ENCODE measurements around the gene NFKBIE. TPM values are rescaled to one million over a fixed set of nuclear protein-coding genes. Genes with fewer than 3 reads are reported as not detected.

Gene NFKBIE
- total and polyA plus RNA-seq, 9 of the 15 experiments (the other 6 are each of a cell fraction or from before 2014, with no cell fraction given) = 2.1 to 16.4 (median 11.7) TPM

DNA sequence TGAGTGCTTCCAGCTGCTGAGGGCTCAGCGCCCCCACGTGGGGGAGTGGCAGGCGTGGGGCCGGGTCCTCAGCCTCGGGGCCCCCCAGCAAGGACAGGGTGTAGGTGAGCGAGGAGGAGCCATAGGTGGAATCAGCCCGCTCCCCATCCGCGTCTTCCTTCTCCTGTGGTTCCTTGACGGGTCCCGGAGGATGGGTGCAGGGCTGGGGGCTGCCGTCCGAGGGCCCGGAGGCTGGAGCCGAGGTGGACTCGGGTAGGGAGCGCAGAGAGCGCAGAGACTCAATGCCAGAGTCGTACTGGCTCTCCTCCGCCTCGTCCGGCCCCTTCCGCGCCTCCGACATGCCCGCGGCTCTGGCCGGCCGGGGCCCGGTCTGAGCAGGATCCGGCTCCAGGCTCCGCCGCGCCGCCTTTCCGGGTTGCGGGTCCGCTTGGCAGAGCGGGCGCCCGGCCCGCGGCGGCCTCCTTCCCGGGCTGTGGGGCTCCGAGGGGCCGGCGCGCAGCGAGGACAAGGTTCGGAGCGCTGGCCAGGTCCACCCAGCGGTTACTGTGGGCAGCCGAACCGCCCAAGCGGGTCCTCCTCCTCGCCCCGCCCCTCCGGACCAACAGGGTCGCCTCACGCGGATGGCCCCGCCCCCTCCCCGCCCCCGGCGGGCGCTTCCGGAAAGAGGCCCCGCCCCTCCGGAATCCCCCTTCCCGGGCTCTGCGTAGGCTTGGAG lies at the start of gene NFKBIE (continued):
- TF ChIP-seq, protein P1, sequence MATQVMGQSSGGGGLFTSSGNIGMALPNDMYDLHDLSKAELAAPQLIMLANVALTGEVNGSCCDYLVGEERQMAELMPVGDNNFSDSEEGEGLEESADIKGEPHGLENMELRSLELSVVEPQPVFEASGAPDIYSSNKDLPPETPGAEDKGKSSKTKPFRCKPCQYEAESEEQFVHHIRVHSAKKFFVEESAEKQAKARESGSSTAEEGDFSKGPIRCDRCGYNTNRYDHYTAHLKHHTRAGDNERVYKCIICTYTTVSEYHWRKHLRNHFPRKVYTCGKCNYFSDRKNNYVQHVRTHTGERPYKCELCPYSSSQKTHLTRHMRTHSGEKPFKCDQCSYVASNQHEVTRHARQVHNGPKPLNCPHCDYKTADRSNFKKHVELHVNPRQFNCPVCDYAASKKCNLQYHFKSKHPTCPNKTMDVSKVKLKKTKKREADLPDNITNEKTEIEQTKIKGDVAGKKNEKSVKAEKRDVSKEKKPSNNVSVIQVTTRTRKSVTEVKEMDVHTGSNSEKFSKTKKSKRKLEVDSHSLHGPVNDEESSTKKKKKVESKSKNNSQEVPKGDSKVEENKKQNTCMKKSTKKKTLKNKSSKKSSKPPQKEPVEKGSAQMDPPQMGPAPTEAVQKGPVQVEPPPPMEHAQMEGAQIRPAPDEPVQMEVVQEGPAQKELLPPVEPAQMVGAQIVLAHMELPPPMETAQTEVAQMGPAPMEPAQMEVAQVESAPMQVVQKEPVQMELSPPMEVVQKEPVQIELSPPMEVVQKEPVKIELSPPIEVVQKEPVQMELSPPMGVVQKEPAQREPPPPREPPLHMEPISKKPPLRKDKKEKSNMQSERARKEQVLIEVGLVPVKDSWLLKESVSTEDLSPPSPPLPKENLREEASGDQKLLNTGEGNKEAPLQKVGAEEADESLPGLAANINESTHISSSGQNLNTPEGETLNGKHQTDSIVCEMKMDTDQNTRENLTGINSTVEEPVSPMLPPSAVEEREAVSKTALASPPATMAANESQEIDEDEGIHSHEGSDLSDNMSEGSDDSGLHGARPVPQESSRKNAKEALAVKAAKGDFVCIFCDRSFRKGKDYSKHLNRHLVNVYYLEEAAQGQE (IDR thresholded peaks at IDR 0.05; ENCODE audit: borderline replicate concordance) = peak; percentile 90
- TF ChIP-seq, protein P1 (CRISPR knock-in tag; IDR thresholded peaks at IDR 0.05; ENCODE audit: low read depth) = no peak; the same call in 1 of the 2 replicates
- peak in 1 of 2 experiments; percentile 43; a peak in 2 of 4 replicates for TF ChIP-seq NONO (IDR thresholded peaks at IDR 0.05; ENCODE audit: low read depth in 2 of 2, low read length in 1 of 2)
- TF ChIP-seq, protein P2, sequence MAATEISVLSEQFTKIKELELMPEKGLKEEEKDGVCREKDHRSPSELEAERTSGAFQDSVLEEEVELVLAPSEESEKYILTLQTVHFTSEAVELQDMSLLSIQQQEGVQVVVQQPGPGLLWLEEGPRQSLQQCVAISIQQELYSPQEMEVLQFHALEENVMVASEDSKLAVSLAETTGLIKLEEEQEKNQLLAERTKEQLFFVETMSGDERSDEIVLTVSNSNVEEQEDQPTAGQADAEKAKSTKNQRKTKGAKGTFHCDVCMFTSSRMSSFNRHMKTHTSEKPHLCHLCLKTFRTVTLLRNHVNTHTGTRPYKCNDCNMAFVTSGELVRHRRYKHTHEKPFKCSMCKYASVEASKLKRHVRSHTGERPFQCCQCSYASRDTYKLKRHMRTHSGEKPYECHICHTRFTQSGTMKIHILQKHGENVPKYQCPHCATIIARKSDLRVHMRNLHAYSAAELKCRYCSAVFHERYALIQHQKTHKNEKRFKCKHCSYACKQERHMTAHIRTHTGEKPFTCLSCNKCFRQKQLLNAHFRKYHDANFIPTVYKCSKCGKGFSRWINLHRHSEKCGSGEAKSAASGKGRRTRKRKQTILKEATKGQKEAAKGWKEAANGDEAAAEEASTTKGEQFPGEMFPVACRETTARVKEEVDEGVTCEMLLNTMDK (IDR thresholded peaks at IDR 0.05; ENCODE audit: borderline replicate concordance, insufficient read depth, low read depth, low read length, poor library complexity, severe bottlenecking) = peak; percentile 80
- TF ChIP-seq, protein P3, sequence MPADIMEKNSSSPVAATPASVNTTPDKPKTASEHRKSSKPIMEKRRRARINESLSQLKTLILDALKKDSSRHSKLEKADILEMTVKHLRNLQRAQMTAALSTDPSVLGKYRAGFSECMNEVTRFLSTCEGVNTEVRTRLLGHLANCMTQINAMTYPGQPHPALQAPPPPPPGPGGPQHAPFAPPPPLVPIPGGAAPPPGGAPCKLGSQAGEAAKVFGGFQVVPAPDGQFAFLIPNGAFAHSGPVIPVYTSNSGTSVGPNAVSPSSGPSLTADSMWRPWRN (IDR thresholded peaks at IDR 0.05; ENCODE audit: low read depth) = no peak
- TF ChIP-seq HDAC2 (IDR thresholded peaks at IDR 0.05) = 0 out of 2 replicates have a peak, but pooled peaks have one; percentile 11
- TF ChIP-seq, protein P4, sequence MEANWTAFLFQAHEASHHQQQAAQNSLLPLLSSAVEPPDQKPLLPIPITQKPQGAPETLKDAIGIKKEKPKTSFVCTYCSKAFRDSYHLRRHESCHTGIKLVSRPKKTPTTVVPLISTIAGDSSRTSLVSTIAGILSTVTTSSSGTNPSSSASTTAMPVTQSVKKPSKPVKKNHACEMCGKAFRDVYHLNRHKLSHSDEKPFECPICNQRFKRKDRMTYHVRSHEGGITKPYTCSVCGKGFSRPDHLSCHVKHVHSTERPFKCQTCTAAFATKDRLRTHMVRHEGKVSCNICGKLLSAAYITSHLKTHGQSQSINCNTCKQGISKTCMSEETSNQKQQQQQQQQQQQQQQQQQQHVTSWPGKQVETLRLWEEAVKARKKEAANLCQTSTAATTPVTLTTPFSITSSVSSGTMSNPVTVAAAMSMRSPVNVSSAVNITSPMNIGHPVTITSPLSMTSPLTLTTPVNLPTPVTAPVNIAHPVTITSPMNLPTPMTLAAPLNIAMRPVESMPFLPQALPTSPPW (CRISPR knock-in tag; IDR thresholded peaks at IDR 0.05) = peak; percentile 85
- TF ChIP-seq SPI1 (IDR thresholded peaks at IDR 0.05; ENCODE audit: borderline replicate concordance, low read depth, low read length) = no peak
- TF ChIP-seq CHD1 (IDR thresholded peaks at IDR 0.05; ENCODE audit: low read length) = peak; percentile 62
- TF ChIP-seq PCBP1 (IDR thresholded peaks at IDR 0.05; ENCODE audit: low read depth, low read length, poor library complexity, severe bottlenecking) = peak; percentile 35
- TF ChIP-seq, protein P5, sequence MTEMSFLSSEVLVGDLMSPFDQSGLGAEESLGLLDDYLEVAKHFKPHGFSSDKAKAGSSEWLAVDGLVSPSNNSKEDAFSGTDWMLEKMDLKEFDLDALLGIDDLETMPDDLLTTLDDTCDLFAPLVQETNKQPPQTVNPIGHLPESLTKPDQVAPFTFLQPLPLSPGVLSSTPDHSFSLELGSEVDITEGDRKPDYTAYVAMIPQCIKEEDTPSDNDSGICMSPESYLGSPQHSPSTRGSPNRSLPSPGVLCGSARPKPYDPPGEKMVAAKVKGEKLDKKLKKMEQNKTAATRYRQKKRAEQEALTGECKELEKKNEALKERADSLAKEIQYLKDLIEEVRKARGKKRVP (CRISPR knock-in tag; IDR thresholded peaks at IDR 0.05) = peak; percentile 33; the same call in 1 of the 2 replicates
- peak; percentile 87; the same call in 1 of the 2 replicates for TF ChIP-seq TGIF2 (CRISPR knock-in tag; IDR thresholded peaks at IDR 0.05)
